ENCODE data around the gene CLBA1. TPM values are rescaled to one million over a fixed set of nuclear protein-coding genes. Genes with fewer than 3 reads are reported as not detected.

CLBA1 gene
- polyA plus RNA-seq, 1 of the 3 experiments (the other 2 are of a cell fraction): 18.5 TPM

DNA sequence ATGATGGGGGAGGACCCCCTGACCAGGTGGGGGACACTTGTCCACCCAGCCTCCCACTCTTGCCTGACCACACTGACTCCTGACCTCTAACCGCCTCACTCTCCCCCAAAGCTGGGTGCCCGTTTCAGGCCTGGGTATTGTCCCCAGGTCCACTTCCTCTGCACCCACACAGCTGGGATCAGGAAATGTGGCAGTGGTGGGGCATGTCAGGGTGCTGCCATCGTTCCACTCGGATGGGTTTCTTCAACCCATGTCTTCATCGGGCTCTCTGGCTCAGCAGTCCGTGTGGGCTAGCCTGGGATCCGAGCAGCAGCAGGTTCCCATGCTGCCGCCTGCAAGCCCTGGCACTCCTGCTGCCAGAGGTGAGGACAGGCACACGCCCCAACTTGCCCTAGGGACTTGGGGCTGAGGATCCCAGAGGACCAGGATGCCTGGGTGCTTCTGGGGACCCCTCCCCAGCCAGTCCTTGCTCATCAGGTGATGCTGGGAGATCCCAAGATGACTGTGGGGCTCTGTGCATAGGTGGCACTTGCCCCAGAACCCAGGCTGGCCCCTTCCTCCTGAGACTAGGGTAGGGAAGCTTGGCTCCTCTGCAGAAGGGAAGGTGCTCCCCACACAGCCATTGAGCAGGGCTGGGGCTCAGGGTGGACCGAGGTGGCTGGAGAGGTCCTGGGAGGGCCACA is 2.9 kb upstream of the CLBA1 start:
- TF ChIP-seq SMC3 (IDR thresholded peaks at IDR 0.05; ENCODE audit: low read depth, low read length): no peak
- no peak for TF ChIP-seq FOXJ3 (CRISPR knock-in tag; IDR thresholded peaks at IDR 0.05)
- TF ChIP-seq FOSL2 (IDR thresholded peaks at IDR 0.05; ENCODE audit: borderline replicate concordance, low read depth): no peak
- CTCF ChIA-PET: interaction anchor here (0.7 to 5.8 kb wide), 3 partner anchors 13 to 62 kb away, joined by 3 to 37 read pairs (median 9); no protein-coding TSS in a partner anchor
- Histone ChIP-seq H3K9me3 (no peaks in the 10 kb centered on the region), H3K4me3 (ENCODE audit: low read depth in 2 of 2, low read length in 1 of 2) (no peak overlapping the region), H3K4me1 (ENCODE audit: control insufficient read depth in 1 of 2, insufficient read depth in 2 of 2, low read depth in 1 of 2, low read length in 1 of 2) (peaks cover 3 to 73% of the 10 kb centered on the region in 2 experiments; a peak in 2 of 4 replicates), H3K36me3 (replicated peaks in 1 of 2; ENCODE audit: control insufficient read depth in 1 of 2, insufficient read depth in 2 of 2, low read length in 1 of 2) (no peaks in the 10 kb centered on the region), H3K9me2 (no peaks in the 10 kb centered on the region), H3K79me2 (ENCODE audit: insufficient read depth) (peaks cover 12% of the 10 kb centered on the region; the same call in 1 of the 2 replicates), H3K27ac (ENCODE audit: low read depth in 2 of 2, low read length in 1 of 2) (peak overlapping the region in 1 of 2 experiments; percentile 36; a peak in 1 of 4 replicates), H4K20me1 (ENCODE audit: insufficient read depth) (no peaks in the 10 kb centered on the region), H3K9ac (no peak overlapping the region), H3K4me2 (no peak overlapping the region), H3K27me3 (ENCODE audit: insufficient read depth) (no peaks in the 10 kb centered on the region), H3F3A (replicated peaks; ENCODE audit: insufficient read depth) (peaks cover 8% of the 10 kb centered on the region), H2AFZ (ENCODE audit: low read depth) (no peak overlapping the region)
- WGBS (ENCODE audit: low lambda C conversion rate): 88% methylated on average over 8 of the region's 10 CpGs
- no peak for DNase-seq
- POLR2A ChIA-PET: no interaction called here

DNA sequence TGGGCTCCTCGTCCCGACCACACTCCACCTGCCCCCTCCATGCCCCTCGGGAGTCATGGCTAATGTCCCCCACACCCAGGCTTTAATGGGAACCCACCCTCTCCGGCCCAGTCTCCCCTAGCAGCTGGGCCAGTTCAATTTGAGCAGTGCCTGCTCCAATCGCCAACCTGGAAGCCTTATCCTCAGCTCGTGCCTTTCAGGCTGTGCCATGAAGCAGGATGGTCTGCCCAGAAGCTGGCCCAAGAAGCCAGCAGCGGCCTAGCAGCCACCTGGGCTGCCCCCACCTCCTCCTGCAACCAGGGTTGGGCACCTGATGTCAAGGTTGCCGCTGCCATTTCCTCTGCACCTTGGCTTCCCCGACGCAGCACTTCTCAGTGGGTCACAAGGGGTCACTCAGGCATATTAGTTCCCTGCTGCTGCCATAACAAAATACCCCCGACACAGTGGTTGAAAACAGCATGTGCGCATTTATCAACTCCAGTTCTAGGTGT is 2.3 kb upstream of the CLBA1 start:
- H3K4me3 ChIP-seq (ENCODE audit: low read depth in 2 of 2, low read length in 1 of 2): no peak overlapping the region
- TF ChIP-seq RXRA (IDR thresholded peaks at IDR 0.05; ENCODE audit: borderline replicate concordance, low read depth) (no peak), RCOR1 (IDR thresholded peaks at IDR 0.05; ENCODE audit: low read length) (no peak), ELF1 (IDR thresholded peaks at IDR 0.05) (no peak), NFIC (IDR thresholded peaks at IDR 0.05; ENCODE audit: borderline replicate concordance) (no peak), CHD2 (IDR thresholded peaks at IDR 0.05; ENCODE audit: low read length, partially characterized antibody) (no peak), SMC3 (IDR thresholded peaks at IDR 0.05; ENCODE audit: low read depth, low read length) (no peak), JUND (IDR thresholded peaks at IDR 0.05) (no peak), FOSL2 (IDR thresholded peaks at IDR 0.05; ENCODE audit: borderline replicate concordance, low read depth) (no peak), RFX5 (IDR thresholded peaks at IDR 0.05; ENCODE audit: low read length) (no peak), RAD21 (IDR thresholded peaks at IDR 0.05; ENCODE audit: low read length) (no peak), SIN3A (IDR thresholded peaks at IDR 0.05; ENCODE audit: borderline replicate concordance, low read depth, low read length) (no peak)
- TF ChIP-seq, protein P1, sequence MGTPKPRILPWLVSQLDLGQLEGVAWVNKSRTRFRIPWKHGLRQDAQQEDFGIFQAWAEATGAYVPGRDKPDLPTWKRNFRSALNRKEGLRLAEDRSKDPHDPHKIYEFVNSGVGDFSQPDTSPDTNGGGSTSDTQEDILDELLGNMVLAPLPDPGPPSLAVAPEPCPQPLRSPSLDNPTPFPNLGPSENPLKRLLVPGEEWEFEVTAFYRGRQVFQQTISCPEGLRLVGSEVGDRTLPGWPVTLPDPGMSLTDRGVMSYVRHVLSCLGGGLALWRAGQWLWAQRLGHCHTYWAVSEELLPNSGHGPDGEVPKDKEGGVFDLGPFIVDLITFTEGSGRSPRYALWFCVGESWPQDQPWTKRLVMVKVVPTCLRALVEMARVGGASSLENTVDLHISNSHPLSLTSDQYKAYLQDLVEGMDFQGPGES (IDR thresholded peaks at IDR 0.05; ENCODE audit: low read depth, low read length): no peak
- TF ChIP-seq, protein P2, sequence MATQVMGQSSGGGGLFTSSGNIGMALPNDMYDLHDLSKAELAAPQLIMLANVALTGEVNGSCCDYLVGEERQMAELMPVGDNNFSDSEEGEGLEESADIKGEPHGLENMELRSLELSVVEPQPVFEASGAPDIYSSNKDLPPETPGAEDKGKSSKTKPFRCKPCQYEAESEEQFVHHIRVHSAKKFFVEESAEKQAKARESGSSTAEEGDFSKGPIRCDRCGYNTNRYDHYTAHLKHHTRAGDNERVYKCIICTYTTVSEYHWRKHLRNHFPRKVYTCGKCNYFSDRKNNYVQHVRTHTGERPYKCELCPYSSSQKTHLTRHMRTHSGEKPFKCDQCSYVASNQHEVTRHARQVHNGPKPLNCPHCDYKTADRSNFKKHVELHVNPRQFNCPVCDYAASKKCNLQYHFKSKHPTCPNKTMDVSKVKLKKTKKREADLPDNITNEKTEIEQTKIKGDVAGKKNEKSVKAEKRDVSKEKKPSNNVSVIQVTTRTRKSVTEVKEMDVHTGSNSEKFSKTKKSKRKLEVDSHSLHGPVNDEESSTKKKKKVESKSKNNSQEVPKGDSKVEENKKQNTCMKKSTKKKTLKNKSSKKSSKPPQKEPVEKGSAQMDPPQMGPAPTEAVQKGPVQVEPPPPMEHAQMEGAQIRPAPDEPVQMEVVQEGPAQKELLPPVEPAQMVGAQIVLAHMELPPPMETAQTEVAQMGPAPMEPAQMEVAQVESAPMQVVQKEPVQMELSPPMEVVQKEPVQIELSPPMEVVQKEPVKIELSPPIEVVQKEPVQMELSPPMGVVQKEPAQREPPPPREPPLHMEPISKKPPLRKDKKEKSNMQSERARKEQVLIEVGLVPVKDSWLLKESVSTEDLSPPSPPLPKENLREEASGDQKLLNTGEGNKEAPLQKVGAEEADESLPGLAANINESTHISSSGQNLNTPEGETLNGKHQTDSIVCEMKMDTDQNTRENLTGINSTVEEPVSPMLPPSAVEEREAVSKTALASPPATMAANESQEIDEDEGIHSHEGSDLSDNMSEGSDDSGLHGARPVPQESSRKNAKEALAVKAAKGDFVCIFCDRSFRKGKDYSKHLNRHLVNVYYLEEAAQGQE (IDR thresholded peaks at IDR 0.05; ENCODE audit: low read depth, low read length): no peak
- TF ChIP-seq, protein P3, sequence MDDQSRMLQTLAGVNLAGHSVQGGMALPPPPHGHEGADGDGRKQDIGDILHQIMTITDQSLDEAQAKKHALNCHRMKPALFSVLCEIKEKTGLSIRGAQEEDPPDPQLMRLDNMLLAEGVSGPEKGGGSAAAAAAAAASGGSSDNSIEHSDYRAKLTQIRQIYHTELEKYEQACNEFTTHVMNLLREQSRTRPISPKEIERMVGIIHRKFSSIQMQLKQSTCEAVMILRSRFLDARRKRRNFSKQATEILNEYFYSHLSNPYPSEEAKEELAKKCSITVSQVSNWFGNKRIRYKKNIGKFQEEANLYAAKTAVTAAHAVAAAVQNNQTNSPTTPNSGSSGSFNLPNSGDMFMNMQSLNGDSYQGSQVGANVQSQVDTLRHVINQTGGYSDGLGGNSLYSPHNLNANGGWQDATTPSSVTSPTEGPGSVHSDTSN (IDR thresholded peaks at IDR 0.05): no peak
- TF ChIP-seq, protein P4, sequence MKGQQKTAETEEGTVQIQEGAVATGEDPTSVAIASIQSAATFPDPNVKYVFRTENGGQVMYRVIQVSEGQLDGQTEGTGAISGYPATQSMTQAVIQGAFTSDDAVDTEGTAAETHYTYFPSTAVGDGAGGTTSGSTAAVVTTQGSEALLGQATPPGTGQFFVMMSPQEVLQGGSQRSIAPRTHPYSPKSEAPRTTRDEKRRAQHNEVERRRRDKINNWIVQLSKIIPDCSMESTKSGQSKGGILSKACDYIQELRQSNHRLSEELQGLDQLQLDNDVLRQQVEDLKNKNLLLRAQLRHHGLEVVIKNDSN (IDR thresholded peaks at IDR 0.05; ENCODE audit: borderline replicate concordance, low read depth): no peak
- H3K27ac ChIP-seq (ENCODE audit: low read depth in 2 of 2, low read length in 1 of 2): no peak overlapping the region; a peak in 1 of 4 replicates
- POLR2A ChIA-PET: no interaction called here
- DNase-seq: no peak
- no peaks in the 10 kb centered on the region for H3K27me3 ChIP-seq (ENCODE audit: insufficient read depth)
- peaks cover 8% of the 10 kb centered on the region for H3F3A ChIP-seq (replicated peaks; ENCODE audit: insufficient read depth)
- H4K20me1 ChIP-seq (ENCODE audit: insufficient read depth): no peaks in the 10 kb centered on the region
- no peaks in the 10 kb centered on the region for H3K9me2 ChIP-seq
- H3K4me2 ChIP-seq: no peak overlapping the region
- 84% methylated on average over 5 of the region's 12 CpGs for WGBS (ENCODE audit: low lambda C conversion rate)
- H3K4me1 ChIP-seq (ENCODE audit: control insufficient read depth in 1 of 2, insufficient read depth in 2 of 2, low read depth in 1 of 2, low read length in 1 of 2): peaks cover 3 to 73% of the 10 kb centered on the region in 2 experiments; a peak in 2 of 4 replicates
- no peak overlapping the region for H3K9ac ChIP-seq
- H3K9me3 ChIP-seq: no peaks in the 10 kb centered on the region
- H2AFZ ChIP-seq (ENCODE audit: low read depth): no peak overlapping the region
- H3K79me2 ChIP-seq (ENCODE audit: insufficient read depth): 0 out of 2 replicates have a peak, but pooled peaks cover 10% of the 10 kb centered on the region
- CTCF ChIA-PET: interaction anchor here (0.7 to 5.8 kb wide), 4 partner anchors 8 to 62 kb away, joined by 3 to 37 read pairs (median 6); no protein-coding TSS in a partner anchor
- no peaks in the 10 kb centered on the region for H3K36me3 ChIP-seq (replicated peaks in 1 of 2; ENCODE audit: control insufficient read depth in 1 of 2, insufficient read depth in 2 of 2, low read length in 1 of 2)
